ENCODE results near the gene ARHGEF25. TPM values are rescaled to one million over a fixed set of nuclear protein-coding genes. Genes with fewer than 3 reads are reported as not detected.

ARHGEF25 gene
- total and polyA plus RNA-seq, 2 of the 4 experiments (the other 2 are of a cell fraction) = 6.3 to 17.9 TPM

DNA sequence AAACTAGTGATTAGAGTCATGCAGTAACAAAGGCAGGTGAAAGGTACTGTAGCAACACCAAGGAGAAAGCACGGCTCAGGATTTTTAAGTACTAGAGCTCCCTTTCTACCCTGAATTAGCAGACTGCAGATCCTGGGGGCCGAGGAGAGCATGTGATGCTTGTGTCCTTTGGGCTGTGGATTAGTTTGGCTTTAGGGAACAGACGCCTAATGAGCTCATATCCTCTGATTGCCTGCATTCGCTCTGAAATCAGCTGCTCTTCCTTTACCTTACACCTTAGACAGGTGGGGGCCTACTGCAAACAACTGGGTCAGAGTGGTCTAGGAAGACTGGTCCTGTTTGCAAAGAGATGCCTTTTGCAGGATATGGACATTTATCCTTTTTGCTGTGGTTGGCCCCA is 18.0 kb upstream of the ARHGEF25 start:
- DNase-seq = no peak
- Histone ChIP-seq H2BK5ac (ENCODE audit: low read depth, low read length, poor library complexity, severe bottlenecking) (no peak overlapping the region), H2AK9ac (replicated peaks; ENCODE audit: low read depth, low read length, poor library complexity) (no peak overlapping the region), H3K4me3 (ENCODE audit: insufficient read depth, low read depth, low read length) (no peak overlapping the region), H3K18ac (ENCODE audit: low read depth, low read length) (no peak overlapping the region), H3K4me2 (ENCODE audit: low read depth, low read length) (no peak overlapping the region), H3K27me3 (ENCODE audit: control insufficient read depth, insufficient read depth, low read length) (peaks cover under 1% of the 10 kb centered on the region), H4K5ac (ENCODE audit: low read depth, low read length) (no peak overlapping the region), H3K27ac (ENCODE audit: insufficient read depth, low read length) (no peak overlapping the region), H3K4ac (ENCODE audit: low read depth, low read length) (no peak overlapping the region), H4K8ac (ENCODE audit: low read depth in 2 of 2, low read length in 2 of 2) (no peak overlapping the region), H2BK20ac (ENCODE audit: low read depth, low read length) (no peak overlapping the region), H3K36me3 (ENCODE audit: control insufficient read depth, insufficient read depth, low read length) (peaks cover 5% of the 10 kb centered on the region), H3K14ac (replicated peaks; ENCODE audit: low read depth, low read length) (no peak overlapping the region), H4K20me1 (ENCODE audit: insufficient read depth, low read length) (no peaks in the 10 kb centered on the region), H3K56ac (ENCODE audit: extremely low read depth, insufficient read depth, low read length) (no peak overlapping the region), H3K9me3 (ENCODE audit: control insufficient read depth, insufficient read depth, low read length) (no peaks in the 10 kb centered on the region), H3K79me1 (ENCODE audit: low read depth in 1 of 2, low read length in 2 of 2) (peaks cover 15 to 25% of the 10 kb centered on the region in 2 experiments; a peak in 3 of 4 replicates), H2AK5ac (ENCODE audit: low read depth, low read length) (no peak overlapping the region), H2AFZ (replicated peaks; ENCODE audit: low read length, poor library complexity) (no peak overlapping the region), H4K91ac (ENCODE audit: insufficient read depth, low read depth, low read length) (no peak overlapping the region), H3K9me1 (ENCODE audit: insufficient read depth, low read length) (peaks cover 11% of the 10 kb centered on the region), H3K23ac (ENCODE audit: low read depth, low read length) (no peak overlapping the region), H3K4me1 (ENCODE audit: control insufficient read depth, insufficient read depth, low read length) (peaks cover 5% of the 10 kb centered on the region; the same call in 1 of the 2 replicates), H2BK120ac (ENCODE audit: low read depth, low read length) (no peak overlapping the region), H3K9ac (ENCODE audit: low read depth, low read length) (no peak overlapping the region), H2BK15ac (ENCODE audit: low read depth, low read length) (no peak overlapping the region)
- in situ Hi-C loops (cut with MboI; ENCODE audit: low sequenced_read_pairs) (no loop called here), intact Hi-C loops (cut with micrococcal nuclease) (no loop called here), dilution Hi-C loops (cut with HindIII; ENCODE audit: low sequenced_read_pairs, unreplicated experiment) (no loop called here)
- no TSS peak for BruUV-seq (replicated peaks)
- TF ChIP-seq, protein P1, sequence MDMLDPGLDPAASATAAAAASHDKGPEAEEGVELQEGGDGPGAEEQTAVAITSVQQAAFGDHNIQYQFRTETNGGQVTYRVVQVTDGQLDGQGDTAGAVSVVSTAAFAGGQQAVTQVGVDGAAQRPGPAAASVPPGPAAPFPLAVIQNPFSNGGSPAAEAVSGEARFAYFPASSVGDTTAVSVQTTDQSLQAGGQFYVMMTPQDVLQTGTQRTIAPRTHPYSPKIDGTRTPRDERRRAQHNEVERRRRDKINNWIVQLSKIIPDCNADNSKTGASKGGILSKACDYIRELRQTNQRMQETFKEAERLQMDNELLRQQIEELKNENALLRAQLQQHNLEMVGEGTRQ (IDR thresholded peaks at IDR 0.05; ENCODE audit: low read depth, low read length) = no peak
- POLR2A ChIA-PET (ENCODE audit: unreplicated experiment) = interaction anchor here (0.6 kb wide), 1 partner anchor 1233 kb away, joined by 3 read pairs; the partner anchor contains the start of gene STAT2
- CTCF ChIA-PET = no interaction called here
- WGBS, 2 experiments (ENCODE audit: extremely low coverage in 2 of 2, insufficient read length in 1 of 2) = no CpG with 5 or more reads among the region's 4 CpGs
- no peak for ATAC-seq (ENCODE audit: low read depth)

All from IMR-90 (cell line).